Mesenchymal stem cell (in vitro differentiated cells and primary cell): ENCODE data around the gene ROBO2.

Experiments used
- DNase-seq: peaks from one replicate; pipeline ENCODE4 v3.0.0-alpha.2; 2013
- H2AFZ ChIP-seq: one replicate; pipeline ENCODE4 v1.6.1; 2013; ENCODE audit warnings: low read depth, mild to moderate bottlenecking, control low read depth, inconsistent platforms, low read length, moderate library complexity
- H2AK5ac ChIP-seq: 2 replicates; pipeline ENCODE4 v1.6.1; 2013; ENCODE audit warnings: low read length, moderate library complexity, mild to moderate bottlenecking, inconsistent platforms; ENCODE audit not compliant: severe bottlenecking
- H2BK120ac ChIP-seq: one replicate; pipeline ENCODE4 v1.6.1; 2013; ENCODE audit warnings: low read depth, mild to moderate bottlenecking, inconsistent platforms, low read length, moderate library complexity
- H2BK12ac ChIP-seq, 2 experiments: one replicate each; pipeline ENCODE4 v1.6.1; 2013; ENCODE audit warnings: inconsistent platforms in 2 of 2, low read length in 2 of 2, mild to moderate bottlenecking in 2 of 2, moderate library complexity in 2 of 2, control low read depth in 1 of 2
- H2BK15ac ChIP-seq: one replicate; pipeline ENCODE4 v1.6.1; 2013; ENCODE audit warnings: mild to moderate bottlenecking, low read depth, inconsistent platforms; ENCODE audit not compliant: poor library complexity, severe bottlenecking
- H2BK5ac ChIP-seq: 2 replicates; pipeline ENCODE4 v1.6.1; 2013; ENCODE audit warnings: low read depth, mild to moderate bottlenecking, low read length, control low read depth, inconsistent platforms; ENCODE audit not compliant: poor library complexity, severe bottlenecking
- H3K14ac ChIP-seq, 2 experiments: one replicate each; pipeline ENCODE4 v1.6.1; 2013; ENCODE audit warnings: inconsistent platforms in 2 of 2, low read length in 2 of 2, control low read depth in 1 of 2, mild to moderate bottlenecking in 1 of 2, moderate library complexity in 1 of 2
- H3K18ac ChIP-seq, 2 experiments: one replicate each; pipeline ENCODE4 v1.6.1; 2013; ENCODE audit warnings: inconsistent platforms in 2 of 2, low read length in 2 of 2, control low read depth in 1 of 2, low read depth in 1 of 2, mild to moderate bottlenecking in 1 of 2
- H3K23ac ChIP-seq, 2 experiments: one replicate each; pipeline ENCODE4 v1.6.1; 2013; ENCODE audit warnings: inconsistent platforms in 2 of 2, low read length in 2 of 2, mild to moderate bottlenecking in 2 of 2, moderate library complexity in 2 of 2, control low read depth in 1 of 2
- H3K27ac ChIP-seq: 2 replicates; pipeline ENCODE4 v1.5.1; 2013; ENCODE audit warnings: mild to moderate bottlenecking, moderate library complexity, low read length, control low read depth, inconsistent platforms; ENCODE audit not compliant: poor library complexity, severe bottlenecking
- H3K27me3 ChIP-seq, 2 experiments: 2 replicates each; pipeline versions ENCODE4 v1.6.1 to v1.7.0; 2013; ENCODE audit warnings: low read length in 2 of 2, mild to moderate bottlenecking in 2 of 2, moderate library complexity in 2 of 2, control low read depth in 1 of 2, inconsistent platforms in 1 of 2; ENCODE audit not compliant: control insufficient read depth in 1 of 2, insufficient read depth in 1 of 2
- H3K36me3 ChIP-seq, 2 experiments: 2 replicates each; pipeline versions ENCODE4 v1.6.1 to v1.7.0; 2013; ENCODE audit warnings: low read length in 2 of 2, control low read depth in 1 of 2, inconsistent platforms in 1 of 2, low read depth in 1 of 2, mild to moderate bottlenecking in 1 of 2; ENCODE audit not compliant: insufficient read depth in 2 of 2, control insufficient read depth in 1 of 2
- H3K4ac ChIP-seq, 2 experiments: one replicate each; pipeline ENCODE4 v1.6.1; 2013; ENCODE audit warnings: inconsistent platforms in 2 of 2, low read length in 2 of 2, mild to moderate bottlenecking in 2 of 2, moderate library complexity in 2 of 2, control low read depth in 1 of 2, low read depth in 1 of 2
- H3K4me1 ChIP-seq: 2 replicates; pipeline ENCODE4 v1.6.1; 2013; ENCODE audit warnings: low read depth, low read length, control low read depth; ENCODE audit not compliant: control insufficient read depth, insufficient read depth
- H3K4me2 ChIP-seq: 2 replicates; pipeline ENCODE4 v1.6.1; 2013; ENCODE audit warnings: low read length, mild to moderate bottlenecking, inconsistent platforms; ENCODE audit not compliant: poor library complexity, severe bottlenecking
- H3K4me3 ChIP-seq, 2 experiments: 2 replicates each; pipeline versions ENCODE4 v1.5.1 to v1.7.0; 2013; ENCODE audit warnings: low read length in 2 of 2, mild to moderate bottlenecking in 2 of 2, control low read depth in 1 of 2, low read depth in 1 of 2; ENCODE audit not compliant: insufficient read depth in 1 of 2
- H3K79me1 ChIP-seq: replicated peaks from 2 replicates; pipeline ENCODE4 v1.6.1; 2013; ENCODE audit warnings: mild to moderate bottlenecking, control low read depth, low read length, inconsistent platforms; ENCODE audit not compliant: poor library complexity, severe bottlenecking
- H3K9ac ChIP-seq: 2 replicates; pipeline ENCODE4 v1.7.0; 2013; ENCODE audit warnings: mild to moderate bottlenecking, low read length, moderate library complexity
- H3K9me3 ChIP-seq: 2 replicates; pipeline ENCODE4 v1.7.0; 2013; ENCODE audit warnings: mild to moderate bottlenecking, low read length; ENCODE audit not compliant: control insufficient read depth
- H4K8ac ChIP-seq: one replicate; pipeline ENCODE4 v1.6.1; 2013; ENCODE audit warnings: inconsistent platforms, mild to moderate bottlenecking, low read length, moderate library complexity
- H4K91ac ChIP-seq: one replicate; pipeline ENCODE4 v1.6.1; 2013; ENCODE audit warnings: mild to moderate bottlenecking, low read length, inconsistent platforms
- WGBS: methylation state at CpG from one replicate; pipeline ENCODE4 v1.1.7; 2013; ENCODE audit warnings: mixed read lengths; 5-methylcytosine and 5-hydroxymethylcytosine counted together

Gene ROBO2

GRCh38 chr3:77296527-77296926, 256.6 kb downstream of the ROBO2 start:
- H2AK5ac ChIP-seq, result no peak overlapping the region
- H2BK5ac ChIP-seq, result no peak overlapping the region
- H3K9me3 ChIP-seq, result no peaks in the 10 kb centered on the region
- no peaks in the 10 kb centered on the region for H3K4me1 ChIP-seq
- H3K36me3 ChIP-seq, result no peaks in the 10 kb centered on the region
- H2BK120ac ChIP-seq, result no peak overlapping the region
- H3K4me3 ChIP-seq, result no peak overlapping the region
- H3K4me2 ChIP-seq, result no peak overlapping the region
- no peak overlapping the region for H2BK15ac ChIP-seq
- H2BK12ac ChIP-seq, result no peak overlapping the region
- no peak overlapping the region for H4K91ac ChIP-seq
- H2AFZ ChIP-seq, result no peak overlapping the region
- no peaks in the 10 kb centered on the region for H3K79me1 ChIP-seq
- H4K8ac ChIP-seq, result no peak overlapping the region
- no peak overlapping the region for H3K27ac ChIP-seq
- no peak overlapping the region for H3K9ac ChIP-seq
- no peak overlapping the region for H3K23ac ChIP-seq
- DNase-seq, result peak; percentile 19
- H3K18ac ChIP-seq, result no peak overlapping the region
- no peak overlapping the region for H3K4ac ChIP-seq
- 86% methylated on average over 5 of the region's 5 CpGs for WGBS
- H3K14ac ChIP-seq, result no peak overlapping the region
- no peaks in the 10 kb centered on the region for H3K27me3 ChIP-seq

GRCh38 chr3:77298417-77298816, 258.5 kb downstream of the ROBO2 start:
- Histone ChIP-seq H2BK120ac (no peak overlapping the region), H3K36me3 (no peaks in the 10 kb centered on the region), H2BK12ac (no peak overlapping the region), H3K9ac (no peak overlapping the region), H2BK5ac (no peak overlapping the region), H4K8ac (peak overlapping the region; percentile 15), H3K27ac (no peak overlapping the region), H2AFZ (no peak overlapping the region), H2BK15ac (no peak overlapping the region), H3K4me3 (no peak overlapping the region), H3K4ac (no peak overlapping the region), H4K91ac (no peak overlapping the region), H3K23ac (no peak overlapping the region), H3K27me3 (no peaks in the 10 kb centered on the region), H3K18ac (no peak overlapping the region), H2AK5ac (no peak overlapping the region), H3K14ac (no peak overlapping the region), H3K79me1 (no peaks in the 10 kb centered on the region), H3K4me2 (no peak overlapping the region), H3K4me1 (no peaks in the 10 kb centered on the region), H3K9me3 (no peaks in the 10 kb centered on the region)
- peak; percentile 73 for DNase-seq
- WGBS, result 50% methylated on average over 1 of the region's 1 CpG

- no peak for DNase-seq
- Histone ChIP-seq H3K9ac (no peak overlapping the region), H3K14ac (no peak overlapping the region), H2BK15ac (no peak overlapping the region), H3K4me3 (no peak overlapping the region), H3K36me3 (no peaks in the 10 kb centered on the region), H3K27ac (no peak overlapping the region), H3K18ac (no peak overlapping the region), H3K23ac (no peak overlapping the region), H3K4me1 (no peaks in the 10 kb centered on the region), H2AFZ (no peak overlapping the region), H4K8ac (no peak overlapping the region), H3K4me2 (no peak overlapping the region), H2BK12ac (no peak overlapping the region), H3K79me1 (no peaks in the 10 kb centered on the region), H3K27me3 (no peaks in the 10 kb centered on the region), H2AK5ac (no peak overlapping the region), H2BK5ac (no peak overlapping the region), H3K4ac (no peak overlapping the region), H4K91ac (no peak overlapping the region), H3K9me3 (no peaks in the 10 kb centered on the region), H2BK120ac (no peak overlapping the region)
- WGBS, result 55% methylated on average over 9 of the region's 12 CpGs
Measured at GRCh38 chr3:77303955-77304699, 264.2 kb downstream of the ROBO2 start.

GRCh38 chr3:77304700-77305021, 264.8 kb downstream of the ROBO2 start:
- Histone ChIP-seq H4K8ac (no peak overlapping the region), H3K14ac (no peak overlapping the region), H3K36me3 (no peaks in the 10 kb centered on the region), H3K9ac (no peak overlapping the region), H3K27me3 (no peaks in the 10 kb centered on the region), H2AFZ (no peak overlapping the region), H3K23ac (no peak overlapping the region), H3K27ac (no peak overlapping the region), H2BK5ac (no peak overlapping the region), H3K4me2 (no peak overlapping the region), H3K79me1 (no peaks in the 10 kb centered on the region), H2BK15ac (no peak overlapping the region), H3K9me3 (no peaks in the 10 kb centered on the region), H2AK5ac (no peak overlapping the region), H4K91ac (no peak overlapping the region), H3K4me3 (no peak overlapping the region), H3K4me1 (no peaks in the 10 kb centered on the region), H3K4ac (no peak overlapping the region), H2BK12ac (no peak overlapping the region), H2BK120ac (no peak overlapping the region), H3K18ac (no peak overlapping the region)
- no peak for DNase-seq
- WGBS, result 68% methylated on average over 2 of the region's 3 CpGs
